ENCODE measurements around the gene TMA7.

DNA sequence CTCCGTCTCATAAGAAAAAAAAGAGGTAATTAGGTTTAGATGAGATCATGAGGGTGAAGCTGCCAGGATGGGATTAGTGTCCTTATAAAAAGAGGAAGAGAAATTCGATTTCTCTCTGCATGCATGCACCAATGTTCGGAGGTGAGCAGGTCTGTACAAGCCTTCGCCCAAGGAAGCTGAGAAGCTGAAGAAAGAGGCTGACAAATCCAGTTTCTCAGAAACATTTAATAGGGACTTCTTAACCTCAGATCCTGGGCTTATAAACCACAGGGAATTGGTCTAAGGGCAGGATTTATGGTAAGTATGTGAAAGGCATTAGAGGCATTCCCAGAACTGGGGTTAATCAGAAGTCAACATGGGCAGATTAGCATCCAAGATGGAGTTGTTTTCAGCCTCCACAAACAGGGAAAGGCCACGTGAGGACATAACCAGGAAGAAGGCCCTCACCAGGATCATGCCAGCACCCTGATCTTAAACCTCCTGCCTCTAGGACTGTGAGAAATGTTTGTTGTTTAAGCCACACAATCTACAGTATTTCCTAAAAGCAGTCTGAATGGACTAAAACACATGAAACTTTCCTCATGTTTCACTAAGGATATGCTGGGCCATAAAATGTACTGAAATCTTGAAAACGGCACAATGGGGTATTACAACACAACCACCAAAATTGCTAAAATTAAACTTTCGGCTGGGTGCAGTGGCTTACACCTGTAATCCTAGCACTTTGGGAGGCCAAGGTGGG, 52.6 kb downstream of the TMA7 start:
- TF ChIP-seq POLR2A (IDR thresholded peaks at IDR 0.05; ENCODE audit: low read depth, low read length) (no peak), POLR2AphosphoS5 (IDR thresholded peaks at IDR 0.05; ENCODE audit: low read depth, low read length) (no peak), TAF1 (IDR thresholded peaks at IDR 0.05; ENCODE audit: low read depth, low read length) (no peak), PAX5 (IDR thresholded peaks at IDR 0.05; ENCODE audit: insufficient read depth, low read length, severe bottlenecking) (no peak), SPI1 (IDR thresholded peaks at IDR 0.05; ENCODE audit: low read depth, low read length) (peak; percentile 92), POU2F2 (IDR thresholded peaks at IDR 0.05; ENCODE audit: low read depth, low read length) (no peak)
